ENCODE measurements around the gene GMCL1. TPM values are rescaled to one million over a fixed set of nuclear protein-coding genes. Genes with fewer than 3 reads are reported as not detected.
"Not testable (repeated sequence)": the region's sequence is repeated elsewhere in the genome, so short reads cannot be mapped to it uniquely, and the experiment has no call there.

The GMCL1 gene
- total RNA-seq, 1 donor from 2014 or later = 6.5 TPM

DNA sequence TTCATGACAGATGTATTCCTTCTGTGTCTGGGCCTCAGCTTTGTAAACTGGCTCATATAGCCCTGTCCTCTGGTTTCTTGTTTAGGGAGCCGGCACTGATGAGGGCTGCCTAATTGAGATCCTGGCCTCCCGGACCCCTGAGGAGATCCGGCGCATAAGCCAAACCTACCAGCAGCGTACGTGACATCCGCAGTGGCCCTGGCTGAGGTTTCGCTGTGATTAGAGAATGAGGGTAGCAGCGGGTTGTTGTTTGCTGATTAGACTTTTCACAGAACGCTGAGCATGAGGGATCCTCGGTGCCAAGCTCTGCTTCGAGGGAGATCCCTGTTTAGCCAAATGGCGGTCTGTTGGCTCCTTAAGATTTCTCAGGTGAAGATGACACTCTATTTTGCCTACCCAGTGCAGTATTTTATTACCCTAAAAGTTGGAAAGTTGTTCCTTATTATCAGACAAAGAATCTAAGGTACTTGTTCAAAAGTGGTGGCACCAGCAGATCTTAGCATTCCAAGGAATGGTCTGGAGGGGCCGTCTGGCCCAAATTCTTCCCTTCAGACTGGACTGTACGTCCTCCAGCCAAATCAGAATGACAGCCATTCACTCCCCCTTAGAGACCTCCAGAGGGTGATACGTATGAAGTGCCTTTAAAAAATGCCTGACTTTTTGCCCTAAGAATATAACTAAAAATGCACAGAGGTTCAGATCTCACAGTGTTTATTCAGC lies 21.5 kb upstream of the GMCL1 start:
- DNase-seq (ENCODE audit: low read depth in 2 of 2) = no peak

DNA sequence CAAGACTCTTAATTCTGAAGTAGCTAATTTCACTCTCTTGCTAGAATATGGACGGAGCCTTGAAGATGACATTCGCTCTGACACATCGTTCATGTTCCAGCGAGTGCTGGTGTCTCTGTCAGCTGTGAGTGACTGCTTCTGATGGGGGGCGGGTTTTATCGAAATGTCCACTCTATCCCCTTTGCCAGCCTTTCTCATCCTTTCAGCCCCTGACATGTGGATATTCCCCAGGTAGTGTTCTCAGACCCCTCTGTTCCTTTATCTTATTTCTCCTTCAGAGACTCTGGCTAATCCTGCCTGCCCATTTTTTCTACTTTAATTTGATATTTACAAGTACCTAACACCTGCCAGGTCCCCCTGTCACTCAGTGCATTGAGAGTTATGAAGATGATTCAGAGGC lies 18.9 kb upstream of the GMCL1 start:
- no peak for DNase-seq (ENCODE audit: low read depth in 2 of 2)

GRCh38 chr2:69811018-69811417 lies 18.4 kb upstream of the GMCL1 start:
- DNase-seq (ENCODE audit: low read depth in 2 of 2) = no peak

DNA sequence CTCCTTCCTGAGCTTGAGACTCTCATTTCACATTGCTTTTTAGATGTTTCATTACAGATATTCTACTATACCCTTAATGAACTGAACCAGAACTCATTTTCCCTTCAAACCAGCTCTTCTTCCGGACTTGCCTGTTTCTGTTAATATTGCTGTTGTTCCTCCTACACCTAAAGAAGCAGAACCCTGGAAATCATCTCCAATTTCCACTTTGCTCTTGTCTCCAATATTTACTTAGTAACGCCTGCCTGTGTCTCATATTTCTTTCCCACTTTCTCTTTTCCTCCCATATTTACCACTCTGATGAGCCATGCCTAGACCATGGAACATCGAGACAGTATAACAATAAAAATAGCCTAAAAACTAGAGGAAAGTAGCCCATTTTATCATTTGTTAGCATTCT lies 17.9 kb upstream of the GMCL1 start:
- no peak for DNase-seq (ENCODE audit: low read depth in 2 of 2)

DNA sequence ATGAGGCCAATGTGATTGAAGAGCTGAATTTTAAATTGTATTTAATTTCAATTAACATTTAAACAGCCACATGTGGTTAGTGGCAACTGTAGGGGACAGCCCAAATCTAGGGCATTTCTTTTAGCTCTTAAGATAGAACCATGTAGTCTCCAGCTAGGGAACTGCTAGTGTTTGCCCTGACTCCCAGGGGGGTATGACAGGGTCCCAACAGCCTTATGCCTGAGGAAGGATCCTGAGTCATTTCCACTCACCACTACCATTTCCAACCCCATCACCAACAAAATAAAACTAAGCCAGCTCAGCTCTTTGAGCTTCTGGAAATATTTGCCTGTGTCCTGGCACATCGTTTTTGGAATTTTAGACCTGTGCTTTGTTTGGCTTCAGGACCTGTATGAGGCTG lies 13.7 kb upstream of the GMCL1 start:
- DNase-seq (ENCODE audit: low read depth in 2 of 2) = peak in 1 of 2 donors; percentile 30

GRCh38 chr2:69816923-69817542 lies 12.4 kb upstream of the GMCL1 start:
- DNase-seq (ENCODE audit: low read depth in 2 of 2) = peak; percentile 84 to 88

GRCh38 chr2:69817729-69818501 lies 11.5 kb upstream of the GMCL1 start:
- DNase-seq (ENCODE audit: low read depth in 2 of 2) = peak in 1 of 2 donors; percentile 57

DNA sequence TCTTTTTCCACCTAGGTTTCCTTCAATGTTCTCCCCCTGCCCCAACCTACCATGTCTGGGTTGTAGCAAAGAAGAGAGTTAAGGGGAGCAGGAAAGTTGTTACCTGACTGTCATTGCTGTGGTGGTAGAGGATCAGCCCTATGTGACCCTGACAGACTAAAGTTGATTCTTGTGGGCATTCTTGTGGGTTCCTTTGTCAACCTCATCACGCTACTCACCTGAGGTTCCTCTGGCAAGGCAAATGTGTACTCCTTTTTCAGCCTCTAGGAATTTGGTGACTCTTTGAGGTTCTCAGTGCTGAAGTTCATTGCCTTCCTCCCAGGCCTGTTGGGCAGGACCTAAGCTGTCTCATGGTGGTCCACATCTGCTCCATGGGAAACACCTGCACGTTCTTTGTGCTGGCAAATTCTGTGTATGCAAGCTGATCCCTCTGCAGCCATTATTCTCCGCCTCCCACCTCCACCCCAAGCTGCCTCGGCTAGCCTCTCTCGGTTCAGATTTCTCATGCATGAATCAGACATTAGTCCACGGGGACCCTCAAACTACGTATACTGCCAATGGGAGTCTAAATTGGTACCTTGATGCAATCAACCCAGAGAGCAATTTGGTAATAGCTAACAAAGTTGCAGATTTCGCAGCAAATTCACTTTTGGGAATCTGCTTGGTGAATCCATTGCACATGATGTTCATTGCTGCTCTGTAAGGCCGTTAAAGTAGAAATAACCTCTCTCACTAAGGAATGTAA lies 1.5 kb upstream of the GMCL1 start:
- no peak for DNase-seq (ENCODE audit: low read depth in 2 of 2)

- DNase-seq (ENCODE audit: low read depth in 2 of 2) = no peak
Measured at GRCh38 chr2:69828938-69829255, 563 bp upstream of the GMCL1 start.

GRCh38 chr2:69830045-69830905 lies 815 bp downstream of the GMCL1 start:
- DNase-seq (ENCODE audit: low read depth in 2 of 2) = peak in 1 of 2 donors; percentile 28

GRCh38 chr2:69830906-69831241 lies 1.4 kb downstream of the GMCL1 start:
- not testable (repeated sequence) for DNase-seq (ENCODE audit: low read depth in 2 of 2)

DNA sequence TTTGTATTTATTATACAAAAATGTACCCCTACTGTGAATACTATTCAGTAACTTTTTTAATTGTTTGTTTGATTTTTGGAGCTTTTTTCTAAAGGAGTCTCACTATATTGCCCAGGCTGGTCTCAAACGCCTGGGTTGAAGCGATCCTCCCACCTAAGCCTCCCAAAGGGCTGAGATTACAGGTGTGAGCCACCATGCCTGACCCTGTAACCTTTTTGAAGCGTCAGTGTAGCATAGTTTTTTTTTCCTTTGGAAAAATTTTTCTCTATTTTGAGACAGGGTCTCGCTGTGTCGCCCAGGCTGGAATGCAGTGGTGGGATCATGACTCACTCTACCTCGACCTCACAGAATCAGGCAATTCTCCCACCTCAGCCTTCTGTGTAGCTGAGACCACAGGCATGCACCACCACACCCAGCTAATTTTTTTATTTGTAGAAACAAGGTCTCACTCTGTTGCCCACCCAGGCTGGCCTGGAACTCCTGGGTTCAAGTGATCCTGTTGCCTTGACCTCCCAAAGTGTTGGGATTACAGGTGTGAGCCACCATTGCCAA lies 2.0 kb downstream of the GMCL1 start:
- DNase-seq (ENCODE audit: low read depth in 2 of 2) = no peak

GRCh38 chr2:69833752-69834151 lies 4.3 kb downstream of the GMCL1 start:
- DNase-seq (ENCODE audit: low read depth in 2 of 2) = no peak

DNA sequence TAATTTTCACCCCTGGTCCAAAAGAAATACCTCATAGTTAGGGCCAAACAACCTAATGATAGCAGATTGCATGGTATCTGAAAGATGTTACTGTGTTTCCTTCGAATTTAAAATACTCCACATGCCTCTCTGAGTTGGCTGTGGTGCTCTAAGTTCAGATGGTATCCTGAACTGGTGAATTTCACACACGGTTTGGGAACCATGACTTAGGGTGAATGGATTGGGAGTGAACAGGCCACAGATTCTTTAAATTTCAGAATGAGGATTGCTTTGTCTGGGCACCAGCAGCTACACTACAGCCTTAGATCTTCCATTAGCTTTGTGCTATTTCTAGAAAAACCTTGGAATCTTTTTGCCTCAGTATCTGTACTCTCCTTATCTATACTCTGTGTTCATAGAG lies 6.2 kb downstream of the GMCL1 start:
- no peak for DNase-seq (ENCODE audit: low read depth in 2 of 2)

GRCh38 chr2:69836316-69836715 lies 6.9 kb downstream of the GMCL1 start:
- DNase-seq (ENCODE audit: low read depth in 2 of 2) = no peak

GRCh38 chr2:69837533-69837932 lies 8.1 kb downstream of the GMCL1 start:
- no peak for DNase-seq (ENCODE audit: low read depth in 2 of 2)

GRCh38 chr2:69843993-69844392 lies 14.5 kb downstream of the GMCL1 start:
- no peak for DNase-seq (ENCODE audit: low read depth in 2 of 2)

DNA sequence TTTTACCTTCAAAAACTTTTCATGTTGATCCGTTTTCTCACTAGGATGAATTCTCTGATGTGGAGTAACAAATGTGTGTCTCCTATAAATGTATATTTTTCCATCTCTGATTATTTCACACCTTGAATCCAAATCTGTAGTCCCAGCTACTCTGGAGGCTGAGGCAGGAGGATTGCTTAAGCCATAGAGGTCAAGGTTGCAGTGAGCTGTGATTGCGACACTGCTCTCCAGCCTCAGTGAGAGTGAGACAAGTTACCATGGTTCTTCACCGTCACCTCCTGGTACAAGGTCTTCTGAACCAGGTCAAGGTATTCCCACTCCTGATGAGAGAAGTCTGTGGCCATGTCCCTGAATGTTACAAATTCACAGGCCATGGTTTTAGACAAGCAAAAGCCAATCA lies 15.1 kb downstream of the GMCL1 start:
- DNase-seq (ENCODE audit: low read depth in 2 of 2) = no peak

DNA sequence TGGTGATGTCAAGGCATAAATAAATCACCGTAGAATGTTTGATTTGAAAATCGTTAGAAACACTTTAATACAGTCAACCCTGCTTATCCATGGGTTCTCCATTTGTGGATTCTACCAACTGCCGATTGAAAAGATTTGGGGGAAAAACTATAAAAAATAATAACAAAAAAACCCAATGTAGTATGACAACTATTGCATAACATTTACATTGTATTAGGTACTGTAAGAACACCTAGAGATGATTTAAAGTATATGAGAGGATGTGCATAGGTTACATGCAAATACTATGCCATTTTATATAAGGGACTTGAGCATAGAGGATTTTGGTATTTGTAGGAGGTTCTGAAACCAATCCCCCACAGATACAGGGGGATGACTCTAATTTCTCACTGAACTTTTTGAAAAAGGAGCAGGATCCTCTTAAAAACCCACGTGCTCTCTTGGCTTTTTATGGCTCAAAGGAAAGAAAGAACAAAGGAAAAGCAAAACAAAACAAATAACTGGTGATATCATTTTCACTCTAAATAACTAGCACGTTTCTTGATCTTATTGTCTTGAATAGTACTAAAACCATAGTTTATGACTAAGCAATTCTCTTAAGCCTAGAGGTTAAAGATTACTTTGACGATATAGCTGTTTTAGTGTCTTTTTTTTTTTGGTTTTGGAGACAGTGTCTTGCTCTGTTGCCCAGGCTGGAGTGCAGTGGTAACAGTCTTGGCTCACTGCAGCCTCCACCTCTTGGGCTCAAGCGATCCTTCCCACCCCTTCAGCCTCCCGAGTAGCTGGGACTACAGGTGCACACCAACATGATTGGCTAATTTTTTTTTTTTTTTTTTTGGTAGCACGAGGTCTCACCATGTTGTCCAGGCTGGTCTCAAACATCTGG lies 17.0 kb downstream of the GMCL1 start:
- peak in 1 of 2 donors; percentile 19 for DNase-seq (ENCODE audit: low read depth in 2 of 2)

All from dermis microvascular lymphatic vessel endothelial cell (primary cell).